HG03095 (cell line): ENCODE results near the gene UBA6.
"Not testable (repeated sequence)": the region's sequence is repeated elsewhere in the genome, so short reads cannot be mapped to it uniquely, and the experiment has no call there.

Experiments used
- ATAC-seq: cut with Tn5 transposase; IDR thresholded peaks from one replicate; pipeline ENCODE4 v1.9.1; 2021; ENCODE audit warnings: moderate library complexity; ENCODE audit not compliant: unreplicated experiment

UBA6 gene

GRCh38 chr4:67674098-67674497 lies 26.9 kb downstream of the UBA6 start:
- ATAC-seq = no peak

GRCh38 chr4:67668315-67668714 lies 32.6 kb downstream of the UBA6 start:
- ATAC-seq = no peak

GRCh38 chr4:67660418-67660817 lies 40.5 kb downstream of the UBA6 start:
- ATAC-seq = no peak

- no peak for ATAC-seq
These were observed 41.9 kb downstream of the UBA6 start for GRCh38 chr4:67659065-67659464.

GRCh38 chr4:67658302-67658701 lies 42.7 kb downstream of the UBA6 start:
- no peak for ATAC-seq

- no peak for ATAC-seq
These were observed 49.4 kb downstream of the UBA6 start for GRCh38 chr4:67651536-67651935.

- ATAC-seq = no peak
These were observed 62.8 kb downstream of the UBA6 start for GRCh38 chr4:67638136-67638535.

- ATAC-seq = not testable (repeated sequence)
These were observed 64.0 kb downstream of the UBA6 start for GRCh38 chr4:67636978-67637377.

GRCh38 chr4:67635331-67635730 lies 65.6 kb downstream of the UBA6 start:
- ATAC-seq = no peak

- no peak for ATAC-seq
These were observed 66.2 kb downstream of the UBA6 start for GRCh38 chr4:67634741-67635140.

- no peak for ATAC-seq
These were observed 68.5 kb downstream of the UBA6 start for GRCh38 chr4:67632492-67632891.

GRCh38 chr4:67624939-67625338 lies 76.0 kb downstream of the UBA6 start:
- no peak for ATAC-seq

- ATAC-seq = no peak
These were observed 84.5 kb downstream of the UBA6 start for GRCh38 chr4:67616478-67616877.

GRCh38 chr4:67615119-67615518 lies 85.8 kb downstream of the UBA6 start:
- ATAC-seq = no peak

- ATAC-seq = no peak
These were observed 86.8 kb downstream of the UBA6 start for GRCh38 chr4:67614186-67614585.

GRCh38 chr4:67608027-67608426 lies 92.9 kb downstream of the UBA6 start:
- no peak for ATAC-seq

GRCh38 chr4:67604749-67605148 lies 96.2 kb downstream of the UBA6 start:
- ATAC-seq = no peak

GRCh38 chr4:67604029-67604381 lies 97.0 kb downstream of the UBA6 start:
- no peak for ATAC-seq

- no peak for ATAC-seq
These were observed 97.5 kb downstream of the UBA6 start for GRCh38 chr4:67603310-67604028.

- no peak for ATAC-seq
These were observed 107.2 kb downstream of the UBA6 start for GRCh38 chr4:67593741-67594175.

GRCh38 chr4:67587156-67587555 lies 113.8 kb downstream of the UBA6 start:
- no peak for ATAC-seq

- no peak for ATAC-seq
These were observed 116.5 kb downstream of the UBA6 start for GRCh38 chr4:67584496-67584895.

GRCh38 chr4:67581913-67582312 lies 119.0 kb downstream of the UBA6 start:
- ATAC-seq = no peak
